ENCODE results near the gene AHCYL2.

Gene AHCYL2

DNA sequence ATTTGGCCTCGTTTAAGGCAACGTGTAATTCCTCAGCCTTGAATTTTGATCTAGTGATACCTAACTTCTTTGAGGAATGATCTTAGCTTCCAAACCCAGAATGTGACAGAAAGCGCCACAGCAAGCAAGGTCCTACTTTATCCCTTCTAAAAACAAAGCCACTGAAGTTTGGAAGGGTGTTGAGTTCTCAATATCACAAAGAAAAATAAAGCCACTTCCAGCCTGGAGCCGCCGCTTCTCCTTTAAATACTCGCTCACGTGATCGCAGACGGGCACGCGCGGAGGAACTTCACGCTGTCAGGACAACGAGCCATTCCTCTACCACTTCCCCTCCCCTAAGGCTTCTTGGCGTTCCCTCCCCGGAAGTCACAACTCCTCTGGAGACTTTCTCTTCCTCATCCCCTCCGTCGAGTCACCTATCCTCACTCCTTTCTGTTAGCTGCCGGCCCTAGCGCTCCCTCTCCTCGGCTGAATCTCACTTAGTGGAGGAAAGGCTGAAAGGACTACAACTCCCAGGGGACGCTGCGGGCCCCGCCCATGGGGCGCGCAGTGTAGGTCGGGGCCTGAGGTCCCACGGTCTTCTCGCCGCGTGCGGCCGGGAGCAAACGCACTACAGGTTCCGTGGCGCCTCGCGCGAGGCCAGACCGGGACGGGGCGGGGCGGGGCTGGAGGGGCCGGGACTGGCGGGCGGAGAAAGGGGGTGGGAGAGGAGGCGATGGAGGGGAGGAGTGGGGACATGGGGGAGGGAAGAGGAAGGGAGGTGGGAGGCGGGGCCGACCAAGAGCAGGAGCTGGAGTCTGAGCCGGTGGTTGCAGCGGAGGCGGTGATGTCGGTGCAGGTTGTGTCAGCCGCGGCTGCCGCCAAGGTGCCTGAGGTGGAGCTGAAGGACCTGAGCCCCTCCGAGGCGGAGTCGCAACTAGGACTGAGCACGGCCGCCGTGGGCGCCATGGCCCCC is at the start of gene AHCYL2:
TSS of gene AHCYL2 (plus strand) at position 780 of the 955 bp plus-strand sequence.
- Histone ChIP-seq H3K36me3 (replicated peaks) (no peaks in the 10 kb centered on the region), H3K27me3 (replicated peaks) (no peaks in the 10 kb centered on the region), H3K27ac (peak within 1 kb of the TSS; percentile 88), H3K4me3 (ENCODE audit: low read depth, low read length) (peak within 1 kb of the TSS; percentile 76)
- TF ChIP-seq, protein P1, sequence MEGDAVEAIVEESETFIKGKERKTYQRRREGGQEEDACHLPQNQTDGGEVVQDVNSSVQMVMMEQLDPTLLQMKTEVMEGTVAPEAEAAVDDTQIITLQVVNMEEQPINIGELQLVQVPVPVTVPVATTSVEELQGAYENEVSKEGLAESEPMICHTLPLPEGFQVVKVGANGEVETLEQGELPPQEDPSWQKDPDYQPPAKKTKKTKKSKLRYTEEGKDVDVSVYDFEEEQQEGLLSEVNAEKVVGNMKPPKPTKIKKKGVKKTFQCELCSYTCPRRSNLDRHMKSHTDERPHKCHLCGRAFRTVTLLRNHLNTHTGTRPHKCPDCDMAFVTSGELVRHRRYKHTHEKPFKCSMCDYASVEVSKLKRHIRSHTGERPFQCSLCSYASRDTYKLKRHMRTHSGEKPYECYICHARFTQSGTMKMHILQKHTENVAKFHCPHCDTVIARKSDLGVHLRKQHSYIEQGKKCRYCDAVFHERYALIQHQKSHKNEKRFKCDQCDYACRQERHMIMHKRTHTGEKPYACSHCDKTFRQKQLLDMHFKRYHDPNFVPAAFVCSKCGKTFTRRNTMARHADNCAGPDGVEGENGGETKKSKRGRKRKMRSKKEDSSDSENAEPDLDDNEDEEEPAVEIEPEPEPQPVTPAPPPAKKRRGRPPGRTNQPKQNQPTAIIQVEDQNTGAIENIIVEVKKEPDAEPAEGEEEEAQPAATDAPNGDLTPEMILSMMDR (IDR thresholded peaks at IDR 0.05; ENCODE audit: low read depth, low read length, missing control alignments): no peak
- DNase-seq: peak; percentile 96
- in situ Hi-C loops (cut with HindIII; ENCODE audit: low pct_ligation_motif_present, low sequenced_read_pairs): no loop called here

DNA sequence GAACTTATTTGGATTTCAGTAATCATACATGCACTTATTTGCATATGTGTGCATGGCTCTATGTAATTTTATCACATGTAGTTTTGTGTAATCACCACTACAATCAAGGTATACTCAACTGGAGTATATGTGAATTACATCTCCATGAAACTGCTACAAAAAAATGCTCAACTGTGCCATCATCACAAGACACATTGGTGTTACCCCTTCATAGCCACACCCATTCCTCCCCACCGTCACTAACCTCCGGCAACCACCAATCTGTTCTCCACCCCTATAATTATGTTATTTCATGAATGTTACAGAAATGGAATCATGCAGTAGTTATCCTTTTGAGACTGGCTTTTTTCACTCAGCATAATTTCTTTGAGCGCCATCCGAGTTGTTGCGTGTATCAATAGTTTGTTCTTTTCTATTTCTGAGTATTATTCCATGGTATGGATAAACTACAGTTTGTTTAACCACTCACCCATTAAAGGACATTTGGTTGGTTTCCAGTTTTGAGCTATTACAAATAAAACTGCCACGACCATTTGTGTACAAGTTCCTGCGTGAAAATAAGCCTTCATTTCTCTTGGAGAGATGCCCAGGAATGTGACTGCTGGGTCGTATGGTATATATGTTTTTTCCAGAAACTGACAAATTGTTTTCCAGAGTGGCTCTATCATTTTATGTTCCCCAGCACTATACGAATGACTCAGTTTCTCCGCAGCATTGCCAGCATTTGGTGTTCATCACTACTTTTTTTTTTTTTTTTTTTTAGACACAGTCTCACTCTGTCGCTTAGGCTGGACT is 47.7 kb upstream of the AHCYL2 start:
- in situ Hi-C loops (cut with HindIII; ENCODE audit: low pct_ligation_motif_present, low sequenced_read_pairs): no loop called here
- DNase-seq: no peak
- TF ChIP-seq, protein P1 (IDR thresholded peaks at IDR 0.05; ENCODE audit: low read depth, low read length, missing control alignments): no peak
- H3K4me3 ChIP-seq (ENCODE audit: low read depth, low read length): no peak overlapping the region
- no peaks in the 10 kb centered on the region for H3K36me3 ChIP-seq (replicated peaks)
- H3K27me3 ChIP-seq (replicated peaks): no peaks in the 10 kb centered on the region
- no peak overlapping the region for H3K27ac ChIP-seq

DNA sequence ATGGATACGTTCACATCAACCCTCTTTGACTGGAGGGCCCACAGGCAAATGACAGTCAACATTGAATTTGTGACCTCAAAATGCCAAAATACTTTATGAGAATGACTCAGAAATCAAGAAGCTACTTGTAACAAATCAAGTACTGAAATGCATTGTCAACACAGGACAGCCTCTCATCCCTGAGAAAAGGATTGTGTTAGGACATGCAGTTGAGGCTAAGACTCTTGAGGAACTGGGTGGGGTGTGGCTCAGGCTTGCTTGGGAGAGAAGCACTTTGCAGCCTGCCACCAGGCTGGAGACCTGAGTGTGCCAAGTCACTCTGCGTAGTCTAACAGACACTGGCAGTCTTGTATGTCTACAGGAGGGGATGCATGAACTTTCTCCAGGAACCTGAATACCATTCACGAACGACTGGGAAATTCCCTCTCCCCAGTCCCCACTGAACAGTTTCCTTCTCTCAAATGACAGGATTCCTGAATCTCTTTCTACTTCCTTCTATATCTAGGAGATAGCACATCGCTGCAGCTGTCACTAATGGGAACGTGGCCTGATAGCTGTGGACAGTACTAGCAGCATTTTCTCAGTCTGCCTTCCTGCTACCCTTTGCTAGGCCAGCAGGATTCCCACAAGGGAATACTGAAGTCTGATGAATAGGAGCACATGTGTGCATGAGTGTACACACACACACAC is 39.7 kb upstream of the AHCYL2 start:
- Histone ChIP-seq H3K4me3 (ENCODE audit: low read depth, low read length) (no peak overlapping the region), H3K36me3 (replicated peaks) (no peaks in the 10 kb centered on the region), H3K27me3 (replicated peaks) (no peaks in the 10 kb centered on the region), H3K27ac (no peak overlapping the region)
- DNase-seq: no peak
- TF ChIP-seq, protein P1 (IDR thresholded peaks at IDR 0.05; ENCODE audit: low read depth, low read length, missing control alignments): no peak
- in situ Hi-C loops (cut with HindIII; ENCODE audit: low pct_ligation_motif_present, low sequenced_read_pairs): no loop called here

DNA sequence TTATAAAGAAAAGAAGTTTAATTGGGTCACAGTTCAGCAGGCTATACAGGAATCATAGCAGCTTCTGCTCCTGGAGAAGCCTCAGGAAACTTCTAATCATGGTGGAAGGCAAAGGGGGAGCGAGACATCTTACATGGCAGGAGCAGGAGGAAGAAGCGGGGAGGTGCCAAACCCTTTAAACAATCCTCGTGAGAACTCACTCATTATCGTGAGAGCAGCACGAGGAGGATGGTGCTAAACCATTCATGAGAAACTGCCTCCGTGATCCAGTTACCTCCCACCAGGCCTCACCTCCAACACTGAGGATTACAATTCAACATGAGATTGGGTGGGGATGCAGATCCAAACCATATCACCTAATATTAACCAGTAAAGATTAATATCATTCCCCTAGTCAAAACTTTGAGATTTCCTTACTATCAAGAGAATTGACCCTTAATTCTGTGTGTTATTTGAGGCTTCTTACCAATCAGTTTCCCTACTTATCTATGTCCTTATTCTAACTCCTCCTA is 38.0 kb upstream of the AHCYL2 start:
- H3K27me3 ChIP-seq (replicated peaks): no peaks in the 10 kb centered on the region
- TF ChIP-seq, protein P1 (IDR thresholded peaks at IDR 0.05; ENCODE audit: low read depth, low read length, missing control alignments): no peak
- no peak overlapping the region for H3K4me3 ChIP-seq (ENCODE audit: low read depth, low read length)
- no peak for DNase-seq
- H3K36me3 ChIP-seq (replicated peaks): no peaks in the 10 kb centered on the region
- in situ Hi-C loops (cut with HindIII; ENCODE audit: low pct_ligation_motif_present, low sequenced_read_pairs): no loop called here
- H3K27ac ChIP-seq: no peak overlapping the region

DNA sequence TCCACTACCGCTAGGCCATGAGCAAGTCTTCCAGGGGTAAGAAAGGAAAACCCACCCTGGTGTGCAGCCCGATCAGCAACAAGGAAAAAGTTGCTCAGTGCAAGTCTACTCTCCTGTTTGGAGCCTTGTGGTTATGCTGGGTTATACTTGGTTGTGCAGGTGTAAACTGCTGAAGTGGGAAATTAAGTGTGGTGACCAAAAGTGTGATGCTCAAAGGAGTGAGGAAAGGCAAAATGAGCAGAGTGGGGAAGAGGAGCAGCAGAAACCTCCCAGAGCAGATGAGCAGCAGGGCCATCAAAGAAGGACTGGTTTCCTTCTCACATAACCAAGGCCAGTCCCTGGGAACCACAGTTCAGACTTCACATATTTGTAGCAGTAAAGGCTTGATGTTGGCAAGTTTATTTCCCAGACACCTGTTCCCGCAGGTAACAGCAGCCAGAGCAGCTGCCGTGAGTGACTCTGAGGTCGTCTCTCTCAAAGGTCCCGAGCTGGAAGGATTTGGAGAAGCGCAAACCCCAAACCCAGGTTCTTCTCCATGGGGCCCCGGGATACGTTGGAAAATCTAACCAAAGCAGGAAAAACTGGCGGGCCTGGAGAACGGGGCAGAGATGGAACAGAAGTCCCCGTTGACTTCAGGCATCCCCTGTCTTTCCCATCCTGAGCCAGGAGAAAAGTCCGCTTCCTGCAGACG is 37.0 kb upstream of the AHCYL2 start:
- in situ Hi-C loops (cut with HindIII; ENCODE audit: low pct_ligation_motif_present, low sequenced_read_pairs): no loop called here
- H3K4me3 ChIP-seq (ENCODE audit: low read depth, low read length): peak overlapping the region; percentile 67
- TF ChIP-seq, protein P1 (IDR thresholded peaks at IDR 0.05; ENCODE audit: low read depth, low read length, missing control alignments): no peak
- H3K27me3 ChIP-seq (replicated peaks): no peaks in the 10 kb centered on the region
- H3K36me3 ChIP-seq (replicated peaks): no peaks in the 10 kb centered on the region
- no peak for DNase-seq
- H3K27ac ChIP-seq: no peak overlapping the region

Measured in brain microvascular endothelial cell (primary cell).